Right lobe of liver (tissue), 4 donors: Measurements from ENCODE around the gene EYA3.

Source experiments
- CTCF ChIP-seq, 4 donors: fragments of 200-600 bp in 3 of 4; fragments of 450-650 bp in 1 of 4; IDR thresholded peaks; one replicate each; pipeline versions ENCODE4 v1.5.1 to v1.8.0; 2016 to 2022; ENCODE audit warnings: antibody characterized with exemption in 4 of 4, mild to moderate bottlenecking in 2 of 4
- POLR2A ChIP-seq: fragments of 450-650 bp; IDR thresholded peaks from one replicate; pipeline ENCODE4 v1.6.1; 2017; ENCODE audit warnings: antibody characterized with exemption, mild to moderate bottlenecking
- donor health status: DM: no; HTN: no; CAD: no.
- donor health status: DM: no; HTN: no; CAD: no.
- donor health status: DM: no; HTN: yes; CAD: no.

GRCh38 chr1:28085129-28085528 is 3.3 kb downstream of the EYA3 start:
- TF ChIP-seq CTCF (IDR thresholded peaks at IDR 0.05) (no peak), POLR2A (no peak)
